BLaER1 treated with 17β-estradiol and CSF1 and Interleukin-3, amounts not matched to agents 10 nM and 100 nM (cell line): ENCODE results near the gene DDT.
"Not testable (repeated sequence)": the region's sequence is repeated elsewhere in the genome, so short reads cannot be mapped to it uniquely, and the experiment has no call there.

Experiments used
- H3K27ac ChIP-seq, 11 experiments: shearing (Covaris generic); formaldehyde crosslinking; 2 replicates each; pipeline ENCODE4 v1.8.1; 2022
- H3K27me3 ChIP-seq, 11 experiments: shearing (Covaris generic); formaldehyde crosslinking; 2 replicates each; pipeline ENCODE4 v1.8.1; 2022
- H3K36me3 ChIP-seq, 11 experiments: shearing (Covaris generic); formaldehyde crosslinking; 2 replicates each; pipeline ENCODE4 v1.8.1; 2022
- H3K4me1 ChIP-seq, 10 experiments: shearing (Covaris generic); formaldehyde crosslinking; 2 replicates each; pipeline ENCODE4 v1.8.1; 2022
- H3K4me2 ChIP-seq, 11 experiments: shearing (Covaris generic); formaldehyde crosslinking; 2 replicates each; pipeline ENCODE4 v1.8.1; 2022
- H3K4me3 ChIP-seq, 10 experiments: shearing (Covaris generic); formaldehyde crosslinking; 2 replicates each; pipeline ENCODE4 v1.8.1; 2022
- H3K9ac ChIP-seq, 11 experiments: shearing (Covaris generic); formaldehyde crosslinking; 2 replicates each; pipeline ENCODE4 v1.8.1; 2022
- H3K9me3 ChIP-seq, 11 experiments: shearing (Covaris generic); formaldehyde crosslinking; replicated peaks in 1 of 11; 2 replicates each; pipeline ENCODE4 v1.8.1; 2022
- H4K20me1 ChIP-seq, 11 experiments: shearing (Covaris generic); formaldehyde crosslinking; 2 replicates each; pipeline ENCODE4 v1.8.1; 2022
- Cebpa-rat ChIP-seq, 11 experiments: shearing (Covaris generic); IDR thresholded peaks; 2 replicates each; pipeline ENCODE4 v1.8.1; 2022

The DDT gene

DNA sequence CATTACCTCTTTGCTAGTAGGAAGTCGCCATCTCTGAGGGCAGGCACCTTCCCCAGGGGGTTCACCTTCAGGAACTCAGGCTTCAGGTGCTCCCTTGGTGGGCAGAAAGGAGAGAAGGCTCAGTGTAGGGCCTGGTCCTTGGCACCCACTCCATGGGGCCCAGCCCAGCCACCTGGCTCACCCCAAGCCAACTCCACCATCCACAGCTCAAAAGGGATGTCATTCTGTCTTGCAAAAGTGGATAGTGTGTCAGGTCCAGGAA is 33.7 kb upstream of the DDT start:
- Histone ChIP-seq H3K4me2 (no peak overlapping the region), H3K4me3 (no peak overlapping the region), H3K4me1 (peaks cover 17 to 40% (median 35%) of the 10 kb centered on the region in 10 experiments), H3K9ac (no peak overlapping the region), H3K9me3 (peaks cover 0 to 9% (median 7%) of the 10 kb centered on the region in 11 experiments; a peak in 7 of 22 replicates), H3K36me3 (no peaks in the 10 kb centered on the region), H3K27ac (no peak overlapping the region), H3K27me3 (no peaks in the 10 kb centered on the region), H4K20me1 (peaks cover 0 to 13% (median 0%) of the 10 kb centered on the region in 11 experiments; a peak in 4 of 22 replicates)
- no peak for TF ChIP-seq Cebpa-rat (IDR thresholded peaks at IDR 0.05)

DNA sequence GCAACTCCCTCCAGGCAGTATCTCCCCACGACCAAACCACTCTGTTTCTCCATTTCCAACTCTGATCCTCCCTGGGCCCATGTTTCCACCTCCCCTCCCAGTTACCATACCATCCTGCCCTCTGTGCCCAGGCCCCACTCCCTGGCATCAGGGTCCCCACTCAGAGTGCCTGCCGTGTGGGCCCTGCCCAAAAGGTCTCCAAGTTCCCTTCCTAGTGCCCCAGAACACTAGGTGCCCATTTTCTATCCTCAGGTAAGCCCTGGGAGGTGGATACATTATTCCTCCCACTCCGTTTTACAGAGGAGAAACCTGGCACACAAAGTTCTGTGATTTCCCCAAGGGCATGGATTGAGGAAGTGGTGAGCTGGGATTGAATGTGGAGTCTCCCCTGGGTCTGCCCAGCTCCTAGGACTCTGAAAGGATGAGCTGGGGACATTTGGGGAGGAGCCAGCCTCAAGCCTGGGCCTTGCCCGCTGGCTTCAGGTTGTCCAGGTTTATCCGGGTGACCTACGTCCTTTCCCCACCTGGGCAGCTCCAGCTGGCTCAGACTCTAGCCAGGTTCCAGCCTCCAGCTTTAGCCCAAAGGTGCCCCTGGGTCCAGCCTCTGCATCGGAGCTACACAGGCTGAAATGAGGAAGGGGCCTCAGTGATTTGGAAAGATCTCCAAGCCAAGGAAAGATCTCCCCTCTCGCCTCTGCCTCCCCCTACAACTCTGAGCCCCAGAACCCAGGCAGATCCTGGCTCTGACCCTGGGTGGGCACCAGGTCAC is 33.2 kb upstream of the DDT start:
- Histone ChIP-seq H3K4me2 (no peak overlapping the region), H3K4me1 (peaks cover 12 to 35% (median 30%) of the 10 kb centered on the region in 10 experiments), H3K4me3 (no peak overlapping the region), H3K9ac (no peak overlapping the region), H3K27me3 (no peaks in the 10 kb centered on the region), H4K20me1 (peaks cover 0 to 8% (median 0%) of the 10 kb centered on the region in 11 experiments; a peak in 3 of 22 replicates), H3K27ac (no peak overlapping the region), H3K36me3 (no peaks in the 10 kb centered on the region), H3K9me3 (peaks cover 0 to 9% (median 7%) of the 10 kb centered on the region in 11 experiments; a peak in 7 of 22 replicates)
- TF ChIP-seq Cebpa-rat (IDR thresholded peaks at IDR 0.05) = no peak

DNA sequence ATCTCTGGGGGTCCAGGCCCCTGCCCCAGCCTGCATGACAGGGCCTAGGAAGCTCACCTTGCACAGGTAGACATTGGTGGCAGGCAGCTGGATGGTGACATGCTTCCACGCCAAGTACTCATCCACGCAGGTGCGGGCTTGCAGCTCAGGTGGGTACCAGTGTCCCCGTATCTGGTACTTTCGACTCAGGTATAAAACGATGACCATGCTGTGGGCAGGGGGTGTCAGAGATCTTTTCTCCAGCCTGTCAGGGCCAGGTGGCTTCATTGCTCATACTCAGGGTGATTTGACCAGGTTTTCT is 32.6 kb upstream of the DDT start:
- no peak overlapping the region for H3K4me2 ChIP-seq
- TF ChIP-seq Cebpa-rat (IDR thresholded peaks at IDR 0.05) = no peak
- no peaks in the 10 kb centered on the region for H3K27me3 ChIP-seq
- no peak overlapping the region for H3K27ac ChIP-seq
- no peak overlapping the region for H3K4me3 ChIP-seq
- H3K9ac ChIP-seq = no peak overlapping the region
- H3K4me1 ChIP-seq = peaks cover 7 to 29% (median 25%) of the 10 kb centered on the region in 10 experiments; a peak in 16 of 20 replicates
- no peaks in the 10 kb centered on the region for H3K36me3 ChIP-seq
- peaks cover 0 to 9% (median 7%) of the 10 kb centered on the region in 11 experiments; a peak in 7 of 22 replicates for H3K9me3 ChIP-seq
- H4K20me1 ChIP-seq = peaks cover 0 to 2% (median 0%) of the 10 kb centered on the region in 11 experiments; a peak in 1 of 22 replicates

DNA sequence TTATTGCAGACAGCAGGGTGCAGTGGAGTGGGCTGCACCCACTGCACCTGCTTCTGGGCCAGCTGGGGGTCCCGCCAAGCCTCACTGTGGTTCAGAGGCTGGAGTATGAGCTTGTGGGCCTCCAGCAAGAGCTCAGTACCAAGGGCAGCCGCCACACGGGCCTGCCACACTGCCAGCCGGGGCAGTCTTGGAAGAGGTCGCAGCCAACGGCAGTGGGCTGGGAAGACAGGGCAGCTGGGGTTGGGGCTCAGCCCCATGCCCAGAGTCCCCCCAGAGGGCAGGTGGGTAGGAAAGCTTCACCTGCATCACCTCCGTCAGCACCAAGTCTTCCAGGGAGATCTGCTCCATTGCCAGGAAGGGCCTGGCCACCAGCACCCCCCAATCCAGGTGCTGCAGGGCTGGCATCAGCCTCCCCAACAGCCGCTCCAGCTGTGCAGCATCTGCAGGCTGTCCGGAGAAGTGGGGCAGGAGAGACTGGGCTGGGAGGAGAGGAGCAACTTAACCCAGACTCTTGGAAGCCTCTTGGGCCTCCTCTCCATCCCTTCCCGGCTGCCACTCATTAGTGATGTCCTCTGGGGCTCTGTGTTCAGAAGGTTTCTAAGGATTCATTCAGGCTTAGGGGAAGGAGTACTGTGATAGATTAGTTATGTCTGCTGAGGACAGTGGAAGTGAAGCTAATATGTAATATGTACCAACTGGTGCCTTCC is 32.1 kb upstream of the DDT start:
- Histone ChIP-seq H3K4me2 (peak overlapping the region in 2 of 11 experiments; percentile 19 to 66; a peak in 1 of 22 replicates), H3K9ac (no peak overlapping the region), H3K4me1 (peaks cover 7 to 26% (median 24%) of the 10 kb centered on the region in 10 experiments; a peak in 16 of 20 replicates), H3K9me3 (peaks cover 0 to 9% (median 7%) of the 10 kb centered on the region in 11 experiments; a peak in 7 of 22 replicates), H3K36me3 (no peaks in the 10 kb centered on the region), H3K27ac (no peak overlapping the region), H3K4me3 (no peak overlapping the region), H3K27me3 (no peaks in the 10 kb centered on the region), H4K20me1 (no peaks in the 10 kb centered on the region)
- no peak for TF ChIP-seq Cebpa-rat (IDR thresholded peaks at IDR 0.05)

DNA sequence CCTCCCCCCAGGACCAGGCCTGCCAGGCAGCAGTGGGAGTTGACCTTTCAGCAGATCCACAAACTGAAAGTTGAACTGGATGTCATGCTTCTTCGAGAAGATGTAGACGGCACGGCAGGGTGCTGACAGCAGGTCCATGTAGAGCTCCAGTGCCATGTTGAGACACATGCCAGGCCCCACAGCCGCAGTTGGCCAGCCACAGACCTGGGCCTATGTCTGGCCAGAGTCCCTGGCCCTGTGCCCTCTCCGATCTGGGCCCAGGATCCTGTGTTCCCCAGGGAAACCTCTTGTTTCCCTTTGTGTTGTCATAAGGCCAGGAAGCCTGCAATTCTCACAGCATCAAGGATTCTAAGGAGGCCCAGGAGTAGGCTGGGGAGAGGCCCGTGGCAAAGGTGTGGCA is 31.0 kb upstream of the DDT start, which contains the start of gene GSTT4:
TSS of gene GSTT4 (minus strand) at position 253 of the 400 bp plus-strand sequence. CDS start at position 156, 97 bp downstream.
- Histone ChIP-seq H3K27ac (peak within 1 kb of the TSS in 3 of 11 experiments; percentile 2 to 11 (median 7); a peak in 1 of 22 replicates), H3K4me3 (no peak within 1 kb of the TSS), H3K27me3 (no peaks in the 10 kb centered on the region), H3K36me3 (no peaks in the 10 kb centered on the region), H3K4me1 (peaks cover 7 to 21% (median 18%) of the 10 kb centered on the region in 10 experiments; a peak in 15 of 20 replicates), H4K20me1 (no peaks in the 10 kb centered on the region), H3K9me3 (peaks cover 0 to 9% (median 7%) of the 10 kb centered on the region in 11 experiments; a peak in 7 of 22 replicates), H3K9ac (peak within 1 kb of the TSS in 5 of 11 experiments; percentile 0 to 48 (median 35); a peak in 7 of 22 replicates), H3K4me2 (peak within 1 kb of the TSS; percentile 8 to 72 (median 59); a peak in 21 of 22 replicates)
- TF ChIP-seq Cebpa-rat (IDR thresholded peaks at IDR 0.05) = no peak

DNA sequence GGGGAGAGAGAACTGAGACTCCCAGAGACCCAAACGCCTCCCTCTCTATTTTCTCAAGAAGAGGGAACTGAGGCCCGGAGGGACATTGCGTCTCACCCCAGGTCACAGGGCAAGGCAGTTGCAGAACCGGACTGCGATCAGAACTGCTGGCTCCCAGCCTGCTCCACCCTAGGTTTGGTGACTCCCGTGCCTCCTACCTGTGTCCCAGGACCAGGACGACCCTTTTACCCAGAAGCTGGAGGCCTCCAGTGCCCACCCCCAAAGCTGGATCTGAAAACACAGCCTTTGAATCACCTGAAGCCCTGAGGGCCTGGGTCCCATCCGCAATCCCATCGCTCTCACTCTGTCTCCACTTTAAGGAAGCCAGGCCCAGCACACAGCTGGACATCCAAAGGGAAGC is 29.6 kb upstream of the DDT start:
- no peak overlapping the region for H3K9ac ChIP-seq
- no peak overlapping the region for H3K4me3 ChIP-seq
- no peak for TF ChIP-seq Cebpa-rat (IDR thresholded peaks at IDR 0.05)
- peaks cover 7 to 21% (median 18%) of the 10 kb centered on the region in 10 experiments; a peak in 15 of 20 replicates for H3K4me1 ChIP-seq
- H3K27ac ChIP-seq = no peak overlapping the region
- H3K27me3 ChIP-seq = no peaks in the 10 kb centered on the region
- H4K20me1 ChIP-seq = no peaks in the 10 kb centered on the region
- no peak overlapping the region; a peak in 1 of 22 replicates for H3K4me2 ChIP-seq
- H3K36me3 ChIP-seq = no peaks in the 10 kb centered on the region
- no peaks in the 10 kb centered on the region for H3K9me3 ChIP-seq

DNA sequence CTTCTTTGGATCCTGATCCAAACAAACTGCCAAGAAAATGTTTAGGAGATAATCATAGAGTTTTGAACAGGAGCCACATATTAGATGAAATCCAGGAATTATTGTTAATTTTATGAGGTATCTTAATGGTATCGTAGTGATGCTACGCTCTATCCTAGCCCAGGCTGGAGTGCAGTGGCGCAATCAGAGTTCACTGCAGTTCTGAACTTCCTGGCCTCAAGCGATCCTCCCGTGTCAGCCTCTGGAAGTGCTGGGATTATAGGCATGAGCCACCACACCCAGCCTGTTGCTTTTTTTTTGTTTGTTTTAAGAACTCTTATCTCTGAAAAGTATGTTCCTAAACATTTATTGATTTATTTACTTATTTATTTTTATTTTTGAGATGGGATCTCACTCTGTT is 28.6 kb upstream of the DDT start:
- Histone ChIP-seq H3K9ac (no peak overlapping the region), H4K20me1 (no peaks in the 10 kb centered on the region), H3K27ac (no peak overlapping the region), H3K36me3 (no peaks in the 10 kb centered on the region), H3K4me3 (no peak overlapping the region), H3K4me1 (peaks cover 7 to 21% (median 18%) of the 10 kb centered on the region in 10 experiments; a peak in 15 of 20 replicates), H3K27me3 (no peaks in the 10 kb centered on the region), H3K9me3 (no peaks in the 10 kb centered on the region), H3K4me2 (no peak overlapping the region)
- no peak for TF ChIP-seq Cebpa-rat (IDR thresholded peaks at IDR 0.05)

DNA sequence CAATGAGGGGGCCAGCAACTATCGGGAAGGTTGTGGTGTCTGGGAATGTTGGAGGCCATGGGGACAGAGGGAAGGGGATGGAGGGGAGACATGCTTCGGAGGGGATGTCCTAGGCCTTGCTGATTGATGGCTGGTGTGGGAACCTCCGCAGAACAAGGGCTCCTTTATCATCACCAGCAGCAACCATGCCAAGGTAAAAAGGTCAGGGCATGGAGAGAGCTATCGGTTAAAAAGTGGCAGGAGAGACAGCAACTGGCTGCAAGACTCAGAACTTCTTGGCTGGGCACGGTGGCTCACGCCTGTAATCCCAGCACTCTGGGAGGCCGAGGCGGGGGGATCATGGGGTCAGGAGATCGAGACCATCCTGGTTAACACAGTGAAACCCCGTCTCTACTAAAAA is 28.0 kb upstream of the DDT start:
- Histone ChIP-seq H3K9ac (no peak overlapping the region), H3K4me2 (no peak overlapping the region), H3K9me3 (no peaks in the 10 kb centered on the region), H4K20me1 (no peaks in the 10 kb centered on the region), H3K36me3 (no peaks in the 10 kb centered on the region), H3K4me1 (peaks cover 7 to 21% (median 18%) of the 10 kb centered on the region in 10 experiments; a peak in 15 of 20 replicates), H3K27ac (no peak overlapping the region), H3K4me3 (no peak overlapping the region), H3K27me3 (no peaks in the 10 kb centered on the region)
- TF ChIP-seq Cebpa-rat (IDR thresholded peaks at IDR 0.05) = no peak

DNA sequence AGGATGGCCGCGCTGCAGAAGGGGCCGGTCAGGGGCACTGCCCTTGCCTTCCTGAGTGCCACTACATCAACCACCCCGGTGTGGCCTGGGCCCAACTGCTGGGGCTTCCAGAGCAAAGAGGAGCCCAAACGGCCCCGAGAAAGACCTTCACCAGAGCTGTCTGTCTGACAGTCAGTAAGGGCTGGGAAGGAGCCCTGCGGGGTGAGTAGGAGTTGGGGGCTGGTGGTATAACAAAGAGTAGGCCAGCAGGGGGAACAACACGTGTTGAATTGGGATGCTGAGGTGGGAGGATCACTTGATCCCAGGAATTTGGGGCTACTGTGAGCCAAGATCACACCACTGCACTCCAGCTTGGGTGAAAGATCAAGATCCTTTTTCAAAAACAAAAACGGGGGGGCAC is 27.1 kb upstream of the DDT start:
- Histone ChIP-seq H3K4me2 (no peak overlapping the region), H4K20me1 (no peaks in the 10 kb centered on the region), H3K27me3 (no peaks in the 10 kb centered on the region), H3K36me3 (no peaks in the 10 kb centered on the region), H3K4me3 (no peak overlapping the region), H3K9ac (no peak overlapping the region), H3K27ac (no peak overlapping the region), H3K4me1 (peaks cover 11 to 21% (median 18%) of the 10 kb centered on the region in 10 experiments; a peak in 17 of 20 replicates), H3K9me3 (no peaks in the 10 kb centered on the region)
- TF ChIP-seq Cebpa-rat (IDR thresholded peaks at IDR 0.05) = no peak

DNA sequence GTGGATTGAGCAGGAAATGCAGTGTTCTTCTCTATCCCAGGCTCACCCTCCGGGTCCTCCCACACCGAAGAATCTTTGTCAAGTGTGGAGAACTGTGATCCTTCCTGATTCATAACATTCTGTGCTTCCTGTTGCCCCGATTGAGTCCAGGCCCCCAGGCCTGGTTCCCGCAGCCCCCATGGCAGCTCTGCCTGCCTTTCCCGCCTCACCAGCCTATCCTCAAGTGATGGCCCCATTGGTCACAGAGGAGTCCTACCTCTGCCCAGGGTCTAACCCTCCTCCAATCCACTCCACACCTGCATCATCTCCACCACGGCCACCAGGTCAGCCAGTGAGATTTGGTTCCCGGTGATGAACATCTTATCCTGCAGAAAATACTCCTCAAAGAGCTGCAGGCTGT is 25.5 kb upstream of the DDT start:
- not testable (repeated sequence) for H3K27ac ChIP-seq, H3K9ac ChIP-seq, H3K36me3 ChIP-seq, H3K4me2 ChIP-seq, H4K20me1 ChIP-seq, H3K4me3 ChIP-seq, H3K27me3 ChIP-seq, H3K9me3 ChIP-seq
- H3K4me1 ChIP-seq = peaks cover 2 to 11% (median 7%) of the 10 kb centered on the region in 10 experiments; a peak in 15 of 20 replicates
